Natural killer cell (primary cell): ENCODE results near the gene OSBP2. TPM values are rescaled to one million over a fixed set of nuclear protein-coding genes. Genes with fewer than 3 reads are reported as not detected.

Source experiments
- ATAC-seq, 3 donors: fragments of 150-1000 bp in 2 of 3; fragments of 200-7000 bp in 1 of 3; cut with Tn5 transposase; 1 replicate in 1 of 3; 2 replicates in 2 of 3; pipeline ENCODE4 v1.10.0; 2021; ENCODE audit warnings: mild to moderate bottlenecking in 2 of 3, moderate library complexity in 2 of 3
- DNase-seq, 2 donors: peaks; one replicate each; pipeline versions ENCODE4 v3.0.0 to v3.0.0-alpha.2; 2013 to 2021; ENCODE audit warnings: mixed read lengths in 1 of 2
- H3K27ac ChIP-seq: one replicate; pipeline ENCODE4 v1.5.1; 2013; ENCODE audit warnings: mild to moderate bottlenecking, low read length
- H3K27me3 ChIP-seq: one replicate; pipeline ENCODE4 v1.6.1; 2013; ENCODE audit warnings: low read length; ENCODE audit not compliant: control insufficient read depth, insufficient read depth
- H3K36me3 ChIP-seq: one replicate; pipeline ENCODE4 v1.6.1; 2013; ENCODE audit warnings: low read length; ENCODE audit not compliant: control insufficient read depth, insufficient read depth
- H3K4me1 ChIP-seq: one replicate; pipeline ENCODE4 v1.6.1; 2013; ENCODE audit warnings: low read length; ENCODE audit not compliant: control insufficient read depth, insufficient read depth
- H3K4me3 ChIP-seq: one replicate; pipeline ENCODE4 v1.5.1; 2013; ENCODE audit warnings: low read length
- H3K9me3 ChIP-seq: one replicate; pipeline ENCODE4 v1.6.1; 2013; ENCODE audit warnings: low read length; ENCODE audit not compliant: control insufficient read depth, insufficient read depth
- H3K27ac Mint-ChIP-seq, 2 donors: one replicate each; pipeline ENCODE4 v1.8.0; 2022; ENCODE audit warnings: mild to moderate bottlenecking in 2 of 2, mixed read lengths in 2 of 2, moderate library complexity in 1 of 2
- H3K27me3 Mint-ChIP-seq, 2 donors: one replicate each; pipeline ENCODE4 v1.8.0; 2022; ENCODE audit warnings: low read depth in 2 of 2, mixed read lengths in 2 of 2
- H3K36me3 Mint-ChIP-seq: one replicate; pipeline ENCODE4 v1.8.0; 2022; ENCODE audit warnings: mixed read lengths
- H3K4me1 Mint-ChIP-seq, 2 donors: one replicate each; pipeline ENCODE4 v1.8.0; 2022; ENCODE audit warnings: mixed read lengths in 2 of 2
- H3K4me3 Mint-ChIP-seq: one replicate; pipeline ENCODE4 v1.8.0; 2022; ENCODE audit warnings: mild to moderate bottlenecking, moderate library complexity, mixed read lengths
- H3K9me3 Mint-ChIP-seq, 2 donors: one replicate each; pipeline ENCODE4 v1.8.0; 2022; ENCODE audit warnings: mixed read lengths in 2 of 2
- WGBS: methylation state at CpG from one replicate; pipeline ENCODE4 v1.1.7; 2013; ENCODE audit warnings: missing lambda C conversion rate; ENCODE audit not compliant: insufficient coverage; 5-methylcytosine and 5-hydroxymethylcytosine counted together
- intact Hi-C: fragments of 100-400 bp; cut with micrococcal nuclease; formaldehyde crosslinking; loops from one replicate; pipeline ENCODE4 v1.14.2; 2022
- total RNA-seq, 4 donors: library from RNA; stranded (reverse); fragments of 120-200 nt in 1 of 4; gene quantifications; one replicate each; pipeline versions ENCODE4 v1.2.3 to v1.2.4, GENCODE V29; 2013 to 2022
- TF ChIP-seq, protein P1 (sequence below): fragments of 200-600 bp; IDR thresholded peaks from one replicate; pipeline ENCODE4 v1.8.0; 2022; ENCODE audit warnings: antibody characterized with exemption

OSBP2 gene
- total RNA-seq, 3 donors from 2014 or later (not counting 1 experiment from before 2014, with no cell fraction given): 0.65 to 1.2 (median 0.79) TPM

GRCh38 chr22:30926706-30927105 lies 232.0 kb downstream of the OSBP2 start:
- TF ChIP-seq, protein P1, sequence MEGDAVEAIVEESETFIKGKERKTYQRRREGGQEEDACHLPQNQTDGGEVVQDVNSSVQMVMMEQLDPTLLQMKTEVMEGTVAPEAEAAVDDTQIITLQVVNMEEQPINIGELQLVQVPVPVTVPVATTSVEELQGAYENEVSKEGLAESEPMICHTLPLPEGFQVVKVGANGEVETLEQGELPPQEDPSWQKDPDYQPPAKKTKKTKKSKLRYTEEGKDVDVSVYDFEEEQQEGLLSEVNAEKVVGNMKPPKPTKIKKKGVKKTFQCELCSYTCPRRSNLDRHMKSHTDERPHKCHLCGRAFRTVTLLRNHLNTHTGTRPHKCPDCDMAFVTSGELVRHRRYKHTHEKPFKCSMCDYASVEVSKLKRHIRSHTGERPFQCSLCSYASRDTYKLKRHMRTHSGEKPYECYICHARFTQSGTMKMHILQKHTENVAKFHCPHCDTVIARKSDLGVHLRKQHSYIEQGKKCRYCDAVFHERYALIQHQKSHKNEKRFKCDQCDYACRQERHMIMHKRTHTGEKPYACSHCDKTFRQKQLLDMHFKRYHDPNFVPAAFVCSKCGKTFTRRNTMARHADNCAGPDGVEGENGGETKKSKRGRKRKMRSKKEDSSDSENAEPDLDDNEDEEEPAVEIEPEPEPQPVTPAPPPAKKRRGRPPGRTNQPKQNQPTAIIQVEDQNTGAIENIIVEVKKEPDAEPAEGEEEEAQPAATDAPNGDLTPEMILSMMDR: no peak
- H3K4me3 ChIP-seq: no peak overlapping the region
- no peaks in the 10 kb centered on the region for H3K9me3 Mint-ChIP-seq
- H3K27ac Mint-ChIP-seq: no peak overlapping the region
- ATAC-seq: no peak
- intact Hi-C loops: no loop called here
- WGBS: 90% methylated on average over 3 of the region's 4 CpGs
- peaks cover 10% of the 10 kb centered on the region for H3K36me3 Mint-ChIP-seq
- DNase-seq: no peak
- no peak overlapping the region for H3K4me3 Mint-ChIP-seq
- peaks cover 44% of the 10 kb centered on the region for H3K36me3 ChIP-seq
- no peaks in the 10 kb centered on the region for H3K27me3 Mint-ChIP-seq
- H3K27me3 ChIP-seq: no peaks in the 10 kb centered on the region
- H3K27ac ChIP-seq: no peak overlapping the region
- H3K9me3 ChIP-seq: no peaks in the 10 kb centered on the region
- peaks cover 8% of the 10 kb centered on the region for H3K4me1 ChIP-seq
- peaks cover 7 to 8% of the 10 kb centered on the region in 2 donors for H3K4me1 Mint-ChIP-seq

DNA sequence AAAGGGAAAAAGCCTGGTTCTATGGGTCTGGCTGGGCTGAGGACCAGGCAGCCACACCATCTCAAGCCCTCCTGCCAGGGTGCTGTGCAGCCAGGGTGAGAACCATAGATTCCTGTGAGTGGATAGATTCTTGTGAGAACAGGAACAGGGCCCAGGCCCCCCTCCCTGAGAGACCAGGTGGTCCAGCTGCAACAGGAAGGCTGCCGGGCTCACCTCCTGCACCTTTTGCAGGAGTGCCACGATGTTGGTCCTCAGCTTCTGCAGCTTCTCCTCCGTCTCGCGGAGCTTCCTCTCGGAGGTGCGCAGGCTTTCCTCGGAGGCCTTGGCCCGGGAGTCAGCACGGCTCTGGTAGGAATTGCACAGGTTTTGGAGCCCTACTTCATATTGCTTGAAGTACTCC lies 233.1 kb downstream of the OSBP2 start:
- Histone ChIP-seq H3K27me3 (no peaks in the 10 kb centered on the region), H3K4me3 (no peak overlapping the region), H3K9me3 (no peaks in the 10 kb centered on the region), H3K36me3 (peaks cover 55% of the 10 kb centered on the region), H3K27ac (no peak overlapping the region), H3K4me1 (peaks cover 2% of the 10 kb centered on the region)
- ATAC-seq (no peak), DNase-seq (no peak)
- Mint-ChIP-seq H3K27ac (no peak overlapping the region), H3K4me1 (peaks cover 0 to 4% of the 10 kb centered on the region in 2 donors), H3K36me3 (peaks cover 15% of the 10 kb centered on the region), H3K9me3 (no peaks in the 10 kb centered on the region), H3K27me3 (no peaks in the 10 kb centered on the region), H3K4me3 (no peak overlapping the region)
- TF ChIP-seq, protein P1: no peak
- 96% methylated on average over 10 of the region's 10 CpGs for WGBS
- intact Hi-C loops: no loop called here

GRCh38 chr22:30928401-30928800 lies 233.7 kb downstream of the OSBP2 start:
- H3K9me3 Mint-ChIP-seq: no peaks in the 10 kb centered on the region
- no peak for DNase-seq
- TF ChIP-seq, protein P1: no peak
- Histone ChIP-seq H3K4me3 (no peak overlapping the region), H3K4me1 (no peaks in the 10 kb centered on the region), H3K27me3 (no peaks in the 10 kb centered on the region), H3K36me3 (peaks cover 61% of the 10 kb centered on the region), H3K27ac (no peak overlapping the region), H3K9me3 (no peaks in the 10 kb centered on the region)
- 98% methylated on average over 6 of the region's 6 CpGs for WGBS
- no peak for ATAC-seq
- no peak overlapping the region for H3K27ac Mint-ChIP-seq
- intact Hi-C loops: no loop called here
- H3K27me3 Mint-ChIP-seq: no peaks in the 10 kb centered on the region
- H3K4me3 Mint-ChIP-seq: no peak overlapping the region
- peaks cover 0 to 4% of the 10 kb centered on the region in 2 donors for H3K4me1 Mint-ChIP-seq
- peaks cover 15% of the 10 kb centered on the region for H3K36me3 Mint-ChIP-seq

DNA sequence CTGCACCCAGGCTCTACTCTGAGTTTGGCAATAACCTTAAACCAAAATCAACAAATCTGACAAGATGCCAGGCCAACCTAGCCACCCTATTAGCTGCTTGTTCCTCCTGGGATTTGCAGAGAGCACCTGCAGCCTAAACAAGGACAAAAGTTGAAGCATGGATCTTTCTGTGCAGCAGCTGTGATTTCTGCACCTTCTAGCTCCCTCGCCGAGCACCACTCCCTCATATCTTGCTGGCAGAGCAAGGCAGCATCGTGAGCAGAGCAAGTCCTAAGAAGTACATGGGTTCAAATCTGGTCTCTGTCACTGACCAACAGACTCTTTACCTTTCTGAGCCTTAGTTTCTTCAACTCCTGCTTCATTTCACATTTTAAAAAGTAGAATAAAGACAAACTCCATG lies 235.6 kb downstream of the OSBP2 start:
- Mint-ChIP-seq H3K27ac (no peak overlapping the region), H3K4me3 (no peak overlapping the region), H3K36me3 (peaks cover 33% of the 10 kb centered on the region), H3K9me3 (no peaks in the 10 kb centered on the region), H3K27me3 (no peaks in the 10 kb centered on the region), H3K4me1 (peaks cover 0 to 4% of the 10 kb centered on the region in 2 donors)
- H3K36me3 ChIP-seq: peaks cover 77% of the 10 kb centered on the region
- intact Hi-C loops: no loop called here
- H3K27me3 ChIP-seq: no peaks in the 10 kb centered on the region
- no peaks in the 10 kb centered on the region for H3K4me1 ChIP-seq
- no peak overlapping the region for H3K27ac ChIP-seq
- TF ChIP-seq, protein P1: no peak
- no peaks in the 10 kb centered on the region for H3K9me3 ChIP-seq
- H3K4me3 ChIP-seq: no peak overlapping the region
- 95% methylated on average over 3 of the region's 3 CpGs for WGBS
- DNase-seq: no peak
- no peak for ATAC-seq
